T-helper 1 cell treated with Interleukin-12 subunit alpha and Interleukin-12 subunit beta and Interleukin-4 antibody, amounts not matched to agents 30 μg/mL and 1 μg/mL, for 36 hours (primary cell): ENCODE results near the gene DLGAP4.
A peak's percentile ranks its signal among the peaks of the same experiment; 100 is the strongest.

Source experiments
- H3K27ac Mint-ChIP-seq: one replicate; pipeline ENCODE4 v1.8.0; 2021; ENCODE audit warnings: mild to moderate bottlenecking, mixed read lengths
- H3K27me3 Mint-ChIP-seq: one replicate; pipeline ENCODE4 v1.8.0; 2021; ENCODE audit warnings: low read depth, mixed read lengths
- H3K36me3 Mint-ChIP-seq: one replicate; pipeline ENCODE4 v1.8.0; 2021; ENCODE audit warnings: low read depth, mixed read lengths
- H3K4me1 Mint-ChIP-seq: one replicate; pipeline ENCODE4 v1.8.0; 2021; ENCODE audit warnings: low read depth, mixed read lengths
- H3K4me3 Mint-ChIP-seq: one replicate; pipeline ENCODE4 v1.8.0; 2021; ENCODE audit warnings: mild to moderate bottlenecking, moderate library complexity, mixed read lengths
- H3K9me3 Mint-ChIP-seq: one replicate; pipeline ENCODE4 v1.8.0; 2021; ENCODE audit warnings: mixed read lengths

Gene DLGAP4, protein sequence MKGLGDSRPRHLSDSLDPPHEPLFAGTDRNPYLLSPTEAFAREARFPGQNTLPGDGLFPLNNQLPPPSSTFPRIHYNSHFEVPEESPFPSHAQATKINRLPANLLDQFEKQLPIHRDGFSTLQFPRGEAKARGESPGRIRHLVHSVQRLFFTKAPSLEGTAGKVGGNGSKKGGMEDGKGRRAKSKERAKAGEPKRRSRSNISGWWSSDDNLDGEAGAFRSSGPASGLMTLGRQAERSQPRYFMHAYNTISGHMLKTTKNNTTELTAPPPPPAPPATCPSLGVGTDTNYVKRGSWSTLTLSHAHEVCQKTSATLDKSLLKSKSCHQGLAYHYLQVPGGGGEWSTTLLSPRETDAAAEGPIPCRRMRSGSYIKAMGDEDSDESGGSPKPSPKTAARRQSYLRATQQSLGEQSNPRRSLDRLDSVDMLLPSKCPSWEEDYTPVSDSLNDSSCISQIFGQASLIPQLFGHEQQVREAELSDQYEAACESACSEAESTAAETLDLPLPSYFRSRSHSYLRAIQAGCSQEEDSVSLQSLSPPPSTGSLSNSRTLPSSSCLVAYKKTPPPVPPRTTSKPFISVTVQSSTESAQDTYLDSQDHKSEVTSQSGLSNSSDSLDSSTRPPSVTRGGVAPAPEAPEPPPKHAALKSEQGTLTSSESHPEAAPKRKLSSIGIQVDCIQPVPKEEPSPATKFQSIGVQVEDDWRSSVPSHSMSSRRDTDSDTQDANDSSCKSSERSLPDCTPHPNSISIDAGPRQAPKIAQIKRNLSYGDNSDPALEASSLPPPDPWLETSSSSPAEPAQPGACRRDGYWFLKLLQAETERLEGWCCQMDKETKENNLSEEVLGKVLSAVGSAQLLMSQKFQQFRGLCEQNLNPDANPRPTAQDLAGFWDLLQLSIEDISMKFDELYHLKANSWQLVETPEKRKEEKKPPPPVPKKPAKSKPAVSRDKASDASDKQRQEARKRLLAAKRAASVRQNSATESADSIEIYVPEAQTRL

DNA sequence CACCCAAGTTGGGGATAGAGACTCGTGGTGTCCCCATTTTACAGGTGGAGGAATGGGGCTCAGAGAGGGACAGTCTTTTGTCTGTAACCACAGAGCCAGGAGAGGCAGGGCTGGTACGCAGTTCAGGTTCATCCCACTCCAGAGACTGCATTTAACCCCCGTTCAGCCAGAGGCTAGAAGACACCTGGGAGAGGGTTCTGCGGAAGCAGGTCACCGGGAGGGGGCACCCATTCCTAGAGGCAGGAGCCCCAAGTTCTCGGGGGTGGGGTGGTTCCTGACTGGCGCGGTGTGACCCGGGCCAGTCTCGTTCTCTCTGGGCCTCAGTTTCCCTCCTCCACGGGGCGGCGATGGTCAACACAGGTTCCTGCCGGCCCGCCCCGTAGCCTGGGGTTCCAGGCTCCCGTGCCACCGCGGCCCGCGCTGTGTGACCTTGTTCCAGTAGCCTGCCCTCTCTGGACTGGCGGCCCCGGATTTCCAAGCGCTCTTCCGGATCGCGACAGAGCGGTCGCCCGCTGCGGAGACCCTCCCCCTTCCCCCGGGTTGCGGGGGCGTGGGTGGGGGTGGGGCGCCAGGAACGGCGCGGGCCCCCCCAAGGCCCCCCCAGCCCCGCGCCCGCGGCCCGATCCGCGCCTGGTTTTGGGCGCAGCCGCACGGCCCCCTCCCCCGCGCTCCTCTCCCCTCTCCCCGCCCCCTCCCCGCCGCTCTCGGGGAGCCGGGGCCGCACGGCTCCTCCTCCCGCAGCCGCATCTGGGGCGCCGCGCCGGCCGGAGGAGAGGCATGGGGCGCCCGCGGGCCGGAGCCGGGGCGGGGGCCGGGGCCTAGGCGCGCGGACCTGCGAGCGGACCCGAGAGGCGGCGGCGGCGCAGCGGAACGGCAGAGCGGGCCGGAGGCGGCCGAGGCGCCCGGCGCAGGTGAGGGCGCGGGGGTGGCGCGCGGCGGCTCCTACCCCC lies at the start of gene DLGAP4:
DLGAP4 (plus strand) TSS at position 738 of the 950 bp plus-strand sequence. CDS start 125,379 bp downstream, outside the sequence.
- H3K27me3 Mint-ChIP-seq = peaks cover 73% of the 10 kb centered on the region
- no peaks in the 10 kb centered on the region for H3K36me3 Mint-ChIP-seq
- H3K27ac Mint-ChIP-seq = no peak within 1 kb of the TSS
- H3K4me3 Mint-ChIP-seq = peak within 1 kb of the TSS; percentile 21
- peaks cover 2% of the 10 kb centered on the region for H3K4me1 Mint-ChIP-seq
- H3K9me3 Mint-ChIP-seq = no peaks in the 10 kb centered on the region

DNA sequence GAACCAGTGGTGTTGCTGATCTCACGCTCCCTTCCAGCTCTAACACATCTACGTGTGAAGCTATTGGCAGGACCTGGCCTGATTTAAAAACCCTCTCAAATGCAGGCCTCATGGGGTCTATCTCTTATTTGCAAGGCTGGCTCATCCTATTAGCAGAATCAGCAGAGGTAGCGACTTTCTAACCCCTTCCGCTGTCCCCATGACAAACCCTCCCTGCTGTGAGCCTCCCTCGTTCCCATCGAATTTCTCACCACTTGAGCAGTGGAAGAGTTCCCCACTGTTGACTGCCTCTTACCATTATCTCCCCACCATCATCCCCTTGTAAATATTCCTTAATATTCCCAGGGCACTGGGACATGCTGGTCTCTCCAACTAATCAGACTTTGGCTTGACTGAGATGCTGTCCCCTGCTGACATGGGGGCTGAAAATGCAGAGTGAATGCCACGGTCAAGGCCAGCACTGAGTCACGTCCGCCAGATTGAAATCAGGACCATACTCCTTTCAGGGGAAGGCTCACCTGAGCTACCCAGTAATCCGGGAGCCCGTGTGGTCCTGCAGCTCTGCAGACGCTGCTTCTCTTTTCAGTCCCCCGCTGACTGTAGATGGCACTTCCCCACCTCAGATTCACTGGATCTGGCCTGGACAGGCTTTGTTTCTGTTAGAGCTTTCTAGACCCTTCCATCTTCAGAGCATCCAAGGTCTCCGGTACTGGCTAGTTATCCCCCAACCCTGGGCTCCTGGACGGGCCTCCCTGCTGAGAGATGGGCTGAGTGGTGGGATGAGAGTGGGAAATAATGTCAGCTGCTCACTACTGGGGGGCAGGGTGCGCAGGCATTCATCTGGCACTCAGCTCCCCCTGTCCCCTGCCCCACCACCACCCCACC lies 46.7 kb upstream of the DLGAP4 start:
- Mint-ChIP-seq H3K27ac (no peak overlapping the region), H3K36me3 (peaks cover 7% of the 10 kb centered on the region), H3K9me3 (no peaks in the 10 kb centered on the region), H3K27me3 (no peaks in the 10 kb centered on the region), H3K4me3 (no peak overlapping the region), H3K4me1 (no peaks in the 10 kb centered on the region)

DNA sequence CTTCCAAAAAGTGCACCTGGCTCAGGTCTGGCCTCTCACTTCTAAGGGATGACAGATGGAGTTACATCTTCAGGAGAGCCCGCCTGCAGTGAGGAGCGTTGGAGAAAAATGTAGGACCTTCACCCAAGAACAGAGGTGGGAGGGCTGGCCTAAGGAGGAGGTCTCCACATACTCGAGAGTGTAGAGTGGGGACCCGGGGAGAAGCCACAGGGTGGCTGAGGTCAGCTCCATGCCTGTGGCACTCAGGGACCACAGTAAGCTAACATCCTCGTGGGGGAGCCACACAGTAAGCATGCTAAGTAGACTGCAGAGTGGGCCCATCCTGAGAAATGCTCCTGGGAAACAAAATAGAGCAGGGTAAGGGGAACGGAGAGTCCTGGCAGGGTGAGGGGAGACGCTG lies 45.8 kb upstream of the DLGAP4 start:
- no peaks in the 10 kb centered on the region for H3K9me3 Mint-ChIP-seq
- no peaks in the 10 kb centered on the region for H3K27me3 Mint-ChIP-seq
- H3K27ac Mint-ChIP-seq = no peak overlapping the region
- H3K36me3 Mint-ChIP-seq = peaks cover 7% of the 10 kb centered on the region
- H3K4me3 Mint-ChIP-seq = no peak overlapping the region
- no peaks in the 10 kb centered on the region for H3K4me1 Mint-ChIP-seq

DNA sequence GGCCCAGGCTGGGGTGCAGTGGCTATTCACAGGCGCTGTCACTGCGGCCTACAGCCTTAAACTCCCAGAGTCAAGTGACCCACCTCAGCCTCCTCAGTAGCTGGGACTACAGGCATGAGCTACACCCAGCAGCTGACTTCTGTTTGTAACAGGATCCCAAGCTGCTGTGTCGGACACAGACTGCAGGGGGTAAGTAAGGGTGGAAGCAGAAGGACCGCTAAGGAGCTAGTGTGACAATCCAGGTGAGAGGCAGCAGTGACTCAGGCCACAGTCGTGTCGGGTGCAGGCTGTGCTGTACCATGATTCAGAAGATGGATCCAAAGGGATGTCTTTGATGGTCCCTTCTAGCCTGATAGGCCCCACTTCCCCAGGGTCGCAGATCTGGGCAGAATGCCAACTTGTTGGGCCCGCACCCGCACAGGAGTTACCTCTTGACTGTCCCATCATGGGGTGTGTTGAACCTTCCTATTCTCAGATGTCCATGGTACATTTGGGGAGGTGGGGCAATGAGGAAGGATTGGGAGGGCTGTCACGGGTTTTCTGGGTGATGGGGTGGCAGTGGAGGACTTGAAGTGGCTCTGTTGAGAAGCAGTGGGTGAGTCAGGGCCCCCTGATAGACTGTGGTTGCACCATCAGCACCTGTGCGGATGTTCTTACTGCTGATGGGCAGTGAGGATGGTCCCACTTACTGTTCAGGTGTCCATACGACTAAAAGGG lies 44.6 kb upstream of the DLGAP4 start:
- no peak overlapping the region for H3K4me3 Mint-ChIP-seq
- no peak overlapping the region for H3K27ac Mint-ChIP-seq
- H3K27me3 Mint-ChIP-seq = no peaks in the 10 kb centered on the region
- H3K9me3 Mint-ChIP-seq = no peaks in the 10 kb centered on the region
- peaks cover 2% of the 10 kb centered on the region for H3K36me3 Mint-ChIP-seq
- no peaks in the 10 kb centered on the region for H3K4me1 Mint-ChIP-seq

DNA sequence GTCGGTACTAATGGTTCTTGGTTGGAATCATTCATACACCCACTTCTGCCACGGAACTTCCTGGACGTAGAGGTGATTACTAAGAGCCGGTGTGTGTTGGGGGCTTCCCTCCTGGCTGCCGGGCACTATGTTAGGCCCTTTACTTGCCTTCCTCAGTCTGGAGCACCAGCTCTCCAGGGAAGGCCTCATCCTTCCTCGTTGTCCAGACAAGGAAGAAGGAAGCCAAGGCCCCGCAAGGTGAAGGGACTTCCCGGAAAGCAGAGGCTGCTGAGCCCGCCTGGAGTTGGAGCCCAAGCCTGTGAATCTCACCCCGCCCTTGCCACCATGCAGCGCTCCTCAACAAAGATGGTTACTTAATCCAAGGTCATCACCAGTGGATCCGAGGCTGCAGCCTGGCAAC lies 43.7 kb upstream of the DLGAP4 start:
- H3K4me3 Mint-ChIP-seq = no peak overlapping the region
- H3K4me1 Mint-ChIP-seq = no peaks in the 10 kb centered on the region
- H3K9me3 Mint-ChIP-seq = no peaks in the 10 kb centered on the region
- no peak overlapping the region for H3K27ac Mint-ChIP-seq
- no peaks in the 10 kb centered on the region for H3K27me3 Mint-ChIP-seq
- H3K36me3 Mint-ChIP-seq = no peaks in the 10 kb centered on the region

DNA sequence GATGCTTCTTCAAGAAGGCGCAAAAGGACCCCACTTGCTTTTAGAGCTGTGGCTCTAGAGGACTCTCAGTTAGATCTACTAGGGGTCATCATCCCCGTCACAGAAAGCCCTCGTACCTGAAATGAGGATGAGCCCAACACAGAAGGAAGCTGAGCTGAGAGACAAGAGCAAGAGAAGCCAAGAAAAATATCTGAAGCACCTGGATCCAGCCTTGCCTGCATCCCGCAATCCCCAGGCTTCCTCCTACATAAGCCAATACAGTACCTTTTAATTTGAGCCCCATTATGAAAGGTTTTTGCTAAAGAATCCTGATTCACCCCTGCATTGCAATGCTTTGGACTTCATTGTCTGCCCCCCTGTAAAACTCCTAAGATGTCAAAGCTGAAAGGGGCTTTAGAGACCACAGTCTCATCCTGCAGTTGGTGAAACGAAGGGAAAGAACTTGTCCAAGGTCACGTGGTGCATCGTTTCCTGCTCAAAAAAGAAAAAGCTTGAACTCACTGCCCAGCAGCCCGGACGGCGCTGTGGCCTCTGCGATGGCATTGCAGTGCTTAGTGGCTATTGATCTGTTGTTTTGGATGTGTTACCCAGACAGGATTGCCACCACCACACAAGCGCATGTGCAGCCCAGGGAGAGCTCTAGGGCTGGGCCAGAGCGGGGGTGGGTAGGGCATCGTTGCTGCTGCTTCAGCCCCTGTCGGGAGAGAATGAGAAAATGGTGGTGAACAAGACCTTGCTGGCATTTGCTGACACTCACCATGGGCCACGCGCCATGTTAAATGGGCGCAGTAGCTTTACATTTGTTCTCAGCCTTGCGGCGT lies 41.5 kb upstream of the DLGAP4 start:
- Mint-ChIP-seq H3K4me3 (no peak overlapping the region), H3K36me3 (no peaks in the 10 kb centered on the region), H3K27me3 (no peaks in the 10 kb centered on the region), H3K4me1 (no peaks in the 10 kb centered on the region), H3K27ac (no peak overlapping the region), H3K9me3 (no peaks in the 10 kb centered on the region)

DNA sequence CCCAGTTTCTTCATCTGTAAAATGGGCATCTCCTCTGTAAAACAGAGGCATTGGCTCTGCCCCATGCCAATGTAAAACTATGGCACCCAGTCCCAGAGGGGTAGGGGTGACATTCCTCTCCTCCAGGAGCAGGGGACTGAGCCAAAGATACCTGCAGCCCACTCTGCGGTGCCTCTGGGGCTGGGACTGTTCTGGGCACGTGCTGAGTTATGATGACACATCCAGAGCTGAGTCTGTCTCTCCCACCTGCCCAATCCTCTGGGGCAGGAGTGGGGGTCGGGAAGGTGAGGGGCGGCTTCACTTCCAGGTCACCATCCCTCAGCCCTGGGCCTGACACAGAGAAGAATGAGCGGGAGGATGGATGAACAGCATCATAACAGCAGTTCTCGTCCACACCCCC lies 40.0 kb upstream of the DLGAP4 start:
- no peaks in the 10 kb centered on the region for H3K9me3 Mint-ChIP-seq
- no peaks in the 10 kb centered on the region for H3K27me3 Mint-ChIP-seq
- no peak overlapping the region for H3K27ac Mint-ChIP-seq
- H3K4me3 Mint-ChIP-seq = no peak overlapping the region
- H3K36me3 Mint-ChIP-seq = no peaks in the 10 kb centered on the region
- no peaks in the 10 kb centered on the region for H3K4me1 Mint-ChIP-seq

DNA sequence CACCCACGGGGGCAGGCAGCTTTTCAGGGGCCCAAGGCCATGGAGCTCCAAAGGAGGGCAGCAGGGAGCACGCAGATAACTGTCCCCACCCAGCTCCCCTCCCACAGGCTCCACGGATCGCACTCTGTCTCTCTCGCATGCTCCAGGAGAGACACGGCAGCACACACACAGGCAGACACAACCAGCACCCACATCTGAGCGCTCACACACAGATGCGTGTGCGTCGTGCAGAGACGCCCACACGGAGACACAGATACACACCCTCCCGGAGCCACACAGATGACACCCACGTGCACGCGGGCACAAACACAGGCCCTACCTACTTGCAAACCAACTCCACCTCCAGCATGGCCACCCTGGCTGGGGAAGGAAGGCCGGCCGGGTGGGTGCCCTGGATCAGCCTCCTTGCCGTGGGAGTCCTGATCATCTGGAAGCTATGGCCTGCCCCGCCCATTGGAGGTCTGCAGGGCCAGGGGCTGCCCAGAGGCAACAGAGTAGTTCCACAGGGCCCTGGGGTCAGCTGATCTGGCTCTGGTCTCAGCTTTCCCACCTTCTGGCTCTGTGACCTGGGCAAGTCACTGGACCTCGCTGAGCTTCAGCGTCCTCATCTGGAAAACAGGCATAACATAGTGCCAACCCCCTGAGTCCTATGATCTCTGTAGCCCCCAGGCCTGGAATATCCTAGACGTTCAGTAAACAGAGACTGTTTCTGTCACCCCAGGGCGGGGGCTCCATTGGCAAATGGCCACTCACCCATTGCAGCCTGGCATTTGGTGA lies 38.3 kb upstream of the DLGAP4 start:
- Mint-ChIP-seq H3K4me1 (no peaks in the 10 kb centered on the region), H3K4me3 (no peak overlapping the region), H3K36me3 (no peaks in the 10 kb centered on the region), H3K27me3 (no peaks in the 10 kb centered on the region), H3K27ac (no peak overlapping the region), H3K9me3 (no peaks in the 10 kb centered on the region)

DNA sequence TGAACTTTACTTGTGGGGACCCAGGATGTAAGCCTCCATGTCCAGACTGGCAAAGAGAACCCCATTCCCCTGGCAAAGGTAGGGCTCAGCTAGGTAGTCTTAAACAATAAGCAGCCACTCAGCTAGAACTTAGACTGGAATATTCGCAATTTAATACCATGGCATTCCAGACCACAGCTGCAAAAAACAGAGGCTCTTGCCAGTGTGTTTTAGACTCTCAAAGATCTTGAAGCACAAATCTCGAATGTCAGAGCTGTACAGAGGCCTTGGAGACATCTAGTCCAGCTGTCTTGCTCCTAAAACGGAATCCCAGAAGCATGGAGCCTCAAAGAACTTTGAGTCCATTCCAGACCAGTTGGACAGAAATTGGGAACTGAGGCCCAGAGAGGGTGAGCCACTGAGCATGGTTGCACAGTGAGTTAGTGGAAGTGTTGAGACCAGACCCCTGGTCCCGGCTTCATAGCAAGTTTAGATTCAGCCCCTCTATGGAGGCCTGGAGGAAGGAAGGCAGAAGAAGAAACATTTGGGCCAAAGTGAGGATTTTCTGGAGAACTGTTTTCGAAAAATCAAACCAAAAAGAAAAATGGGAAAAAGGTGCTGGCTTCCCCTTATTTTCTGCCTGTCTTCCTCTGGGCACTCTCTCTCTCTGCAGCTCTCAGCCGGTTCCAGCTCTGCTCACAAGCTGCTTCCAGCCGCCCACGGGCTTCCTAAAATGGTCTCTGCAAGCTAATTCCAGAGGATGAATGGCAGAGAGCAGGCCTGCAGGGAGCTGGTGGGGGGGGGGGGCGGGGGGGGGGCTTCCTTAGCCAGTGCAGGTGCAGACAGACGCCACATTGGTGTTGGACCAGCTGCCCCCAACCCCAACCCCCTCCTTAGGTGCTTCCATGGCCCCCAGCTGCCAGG lies 37.4 kb upstream of the DLGAP4 start:
- H3K27ac Mint-ChIP-seq = no peak overlapping the region
- H3K36me3 Mint-ChIP-seq = no peaks in the 10 kb centered on the region
- H3K4me3 Mint-ChIP-seq = no peak overlapping the region
- H3K27me3 Mint-ChIP-seq = no peaks in the 10 kb centered on the region
- H3K4me1 Mint-ChIP-seq = no peaks in the 10 kb centered on the region
- no peaks in the 10 kb centered on the region for H3K9me3 Mint-ChIP-seq

DNA sequence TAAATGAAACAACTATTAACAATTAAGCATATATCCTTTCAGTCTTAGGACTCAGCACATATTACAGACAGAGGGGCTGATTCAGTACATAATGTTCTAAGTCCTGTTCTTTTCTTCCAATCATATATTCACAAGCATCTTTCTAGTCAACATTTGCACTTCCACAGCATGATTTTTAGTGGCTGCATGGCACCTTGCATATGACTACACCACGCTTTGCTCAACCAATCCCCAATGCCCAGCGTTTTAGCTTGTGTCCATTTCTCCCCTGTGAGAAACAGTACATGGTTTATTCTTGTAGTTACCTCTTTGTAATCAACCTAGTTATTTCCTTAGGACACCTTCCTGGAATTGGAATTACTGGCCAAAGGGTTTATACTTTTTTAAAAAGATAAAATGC lies 36.6 kb upstream of the DLGAP4 start:
- no peak overlapping the region for H3K4me3 Mint-ChIP-seq
- no peaks in the 10 kb centered on the region for H3K4me1 Mint-ChIP-seq
- H3K36me3 Mint-ChIP-seq = no peaks in the 10 kb centered on the region
- no peaks in the 10 kb centered on the region for H3K27me3 Mint-ChIP-seq
- no peak overlapping the region for H3K27ac Mint-ChIP-seq
- H3K9me3 Mint-ChIP-seq = no peaks in the 10 kb centered on the region
